ENCODE results near the gene ABR. TPM values are rescaled to one million over a fixed set of nuclear protein-coding genes. Genes with fewer than 3 reads are reported as not detected.
"Not testable (repeated sequence)": the region's sequence is repeated elsewhere in the genome, so short reads cannot be mapped to it uniquely, and the experiment has no call there.

The ABR gene
- total RNA-seq, 2 experiments from 2014 or later = 144 to 145 TPM

DNA sequence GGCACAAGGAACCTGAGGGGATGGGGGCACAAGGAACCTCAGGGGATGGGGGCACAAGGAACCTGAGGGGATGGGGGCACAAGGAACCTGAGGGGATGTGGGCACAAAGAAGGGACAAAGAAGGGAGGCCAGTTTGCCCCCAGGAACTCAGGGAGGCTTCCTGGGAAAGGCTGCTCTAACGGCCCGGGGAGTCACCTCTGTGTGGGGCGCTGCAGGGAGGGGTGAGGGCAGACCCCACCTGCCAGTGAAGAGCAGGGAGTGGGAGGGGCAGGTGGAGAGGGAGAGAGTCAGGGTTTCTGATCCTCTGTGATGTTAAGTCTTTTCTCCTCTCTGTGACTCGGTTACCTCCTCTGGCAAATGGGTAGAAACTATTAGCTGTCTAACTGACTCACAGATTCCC lies 125.1 kb downstream of the ABR start:
- no peak for DNase-seq
- Mint-ChIP-seq H3K27ac (no peak overlapping the region), H3K4me3 (no peak overlapping the region), H3K9me3 (no peaks in the 10 kb centered on the region), H3K27me3 (no peaks in the 10 kb centered on the region), H3K4me1 (no peaks in the 10 kb centered on the region), H3K36me3 (ENCODE audit: low read depth) (peaks cover 48% of the 10 kb centered on the region)
- ChIA-PET CTCF (interaction anchor here (1.3 kb wide), 1 partner anchor 9 kb away, joined by 3 read pairs; no protein-coding TSS in a partner anchor), POLR2A (no interaction called here)

GRCh38 chr17:1053661-1054360 lies 126.0 kb downstream of the ABR start:
- Mint-ChIP-seq H3K4me1 (no peaks in the 10 kb centered on the region), H3K4me3 (no peak overlapping the region), H3K27ac (no peak overlapping the region), H3K9me3 (no peaks in the 10 kb centered on the region), H3K36me3 (ENCODE audit: low read depth) (peaks cover 45% of the 10 kb centered on the region), H3K27me3 (no peaks in the 10 kb centered on the region)
- DNase-seq = no peak
- POLR2A ChIA-PET = no interaction called here
- CTCF ChIA-PET = no interaction called here

- no peak overlapping the region for H3K27ac Mint-ChIP-seq
- H3K4me1 Mint-ChIP-seq = no peaks in the 10 kb centered on the region
- H3K9me3 Mint-ChIP-seq = no peaks in the 10 kb centered on the region
- H3K4me3 Mint-ChIP-seq = no peak overlapping the region
- DNase-seq = no peak
- H3K36me3 Mint-ChIP-seq (ENCODE audit: low read depth) = peaks cover 30% of the 10 kb centered on the region
- ChIA-PET POLR2A (no interaction called here), CTCF (no interaction called here)
- no peaks in the 10 kb centered on the region for H3K27me3 Mint-ChIP-seq
Measured at GRCh38 chr17:1050996-1051925, 128.5 kb downstream of the ABR start.

DNA sequence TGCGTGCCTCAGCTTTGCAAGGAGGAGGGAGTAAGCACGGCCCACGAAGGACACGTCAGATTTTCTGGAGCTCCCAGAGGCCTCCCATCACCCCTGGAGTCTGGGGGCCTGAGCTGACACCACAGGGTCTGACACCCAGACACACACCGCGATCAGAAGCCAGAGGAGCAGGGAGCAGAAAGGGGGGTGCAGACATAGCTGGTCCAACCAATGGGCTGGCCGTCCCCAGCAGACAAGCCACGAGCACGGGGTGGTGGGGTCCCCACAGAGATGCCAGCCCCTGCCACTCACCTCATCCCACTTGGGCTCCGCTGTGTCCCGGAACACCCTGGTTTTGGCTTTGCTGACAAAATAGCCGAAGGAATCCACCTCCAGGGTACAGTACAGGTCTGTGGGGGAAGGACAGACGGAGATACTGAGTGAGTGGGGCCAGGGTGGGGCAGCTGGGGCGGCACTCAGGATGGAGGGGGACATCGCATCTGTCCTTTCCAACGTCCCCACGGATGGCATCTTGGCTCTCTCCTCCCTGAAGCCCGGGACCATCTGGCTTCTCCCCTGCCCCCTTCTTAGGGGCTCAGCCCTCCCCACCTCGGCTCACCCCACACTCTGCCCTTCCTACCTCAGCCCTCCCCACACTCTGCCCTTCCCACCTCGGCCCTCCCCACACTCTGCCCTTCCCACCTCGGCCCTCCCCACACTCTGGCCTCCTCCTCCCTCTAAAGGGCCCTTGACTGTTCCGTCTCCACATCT lies 129.4 kb downstream of the ABR start:
- POLR2A ChIA-PET = no interaction called here
- CTCF ChIA-PET = interaction anchor here (1.8 kb wide), 1 partner anchor 8 kb away, joined by 9 read pairs; no protein-coding TSS in a partner anchor
- DNase-seq = no peak
- no peak overlapping the region for H3K27ac Mint-ChIP-seq
- peaks cover 32% of the 10 kb centered on the region for H3K36me3 Mint-ChIP-seq (ENCODE audit: low read depth)
- H3K27me3 Mint-ChIP-seq = no peaks in the 10 kb centered on the region
- H3K4me3 Mint-ChIP-seq = no peak overlapping the region
- H3K9me3 Mint-ChIP-seq = no peaks in the 10 kb centered on the region
- no peaks in the 10 kb centered on the region for H3K4me1 Mint-ChIP-seq

DNA sequence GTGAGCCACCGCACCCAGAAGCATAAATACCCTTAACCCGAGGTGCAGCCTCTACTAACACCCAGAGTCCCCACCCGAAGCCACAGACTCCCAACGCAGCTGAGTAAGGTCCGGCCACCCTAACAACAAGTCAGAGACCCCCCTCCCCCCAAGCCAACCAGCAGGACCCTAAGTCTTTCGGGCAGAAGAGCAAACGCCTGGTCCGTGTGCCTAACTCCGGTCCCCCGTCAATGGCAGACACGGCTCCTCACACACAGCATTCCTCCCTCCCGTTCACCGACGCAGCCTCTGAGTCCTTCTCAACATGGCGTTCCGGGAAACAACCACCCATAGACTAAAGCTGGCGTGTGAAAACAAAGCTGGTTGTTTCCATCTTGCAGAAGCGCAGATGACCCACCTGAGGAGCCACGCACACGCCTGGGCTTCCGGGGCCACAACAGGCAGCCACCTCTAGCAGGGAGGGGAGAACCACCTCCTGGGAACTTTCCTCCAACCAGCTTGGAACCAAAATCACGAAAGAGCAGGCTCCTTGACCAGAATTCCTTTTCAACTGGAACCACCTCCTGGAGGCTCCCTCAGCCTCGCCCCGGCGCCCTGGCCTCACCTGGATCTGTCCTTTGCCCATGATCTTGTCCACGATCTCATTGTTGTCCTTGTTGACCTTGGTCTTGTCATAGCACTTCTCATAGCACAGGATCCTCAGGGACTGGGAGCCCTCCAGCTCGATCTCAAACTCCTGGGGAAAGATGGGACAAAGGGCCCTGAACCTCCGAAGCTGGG lies 130.1 kb downstream of the ABR start:
- H3K9me3 Mint-ChIP-seq = no peaks in the 10 kb centered on the region
- no peak overlapping the region for H3K27ac Mint-ChIP-seq
- CTCF ChIA-PET = interaction anchor here (1.8 kb wide), 1 partner anchor 9 kb away, joined by 9 read pairs; no protein-coding TSS in a partner anchor
- no peak overlapping the region for H3K4me3 Mint-ChIP-seq
- no peaks in the 10 kb centered on the region for H3K27me3 Mint-ChIP-seq
- H3K36me3 Mint-ChIP-seq (ENCODE audit: low read depth) = peaks cover 33% of the 10 kb centered on the region
- H3K4me1 Mint-ChIP-seq = no peaks in the 10 kb centered on the region
- no peak for DNase-seq
- POLR2A ChIA-PET = no interaction called here

- H3K27ac Mint-ChIP-seq, CTCF ChIA-PET: not testable (repeated sequence)
- peaks cover 30% of the 10 kb centered on the region for H3K36me3 Mint-ChIP-seq (ENCODE audit: low read depth)
Measured at GRCh38 chr17:1048516-1049115, 131.2 kb downstream of the ABR start.

GRCh38 chr17:1047879-1048470 lies 131.8 kb downstream of the ABR start:
- Mint-ChIP-seq H3K9me3 (no peaks in the 10 kb centered on the region), H3K36me3 (ENCODE audit: low read depth) (peaks cover 28% of the 10 kb centered on the region), H3K27ac (no peak overlapping the region), H3K27me3 (no peaks in the 10 kb centered on the region), H3K4me1 (no peaks in the 10 kb centered on the region), H3K4me3 (no peak overlapping the region)
- ChIA-PET POLR2A (no interaction called here), CTCF (interaction anchor here (0.8 kb wide), 1 partner anchor 8 kb away, joined by 4 read pairs; no protein-coding TSS in a partner anchor)
- DNase-seq = no peak

More at GRCh38 chr17:1048516-1049115, 131.2 kb downstream of the ABR start:
- H3K4me1 Mint-ChIP-seq, H3K27me3 Mint-ChIP-seq, H3K4me3 Mint-ChIP-seq, H3K9me3 Mint-ChIP-seq, DNase-seq, POLR2A ChIA-PET: not testable (repeated sequence)

DNA sequence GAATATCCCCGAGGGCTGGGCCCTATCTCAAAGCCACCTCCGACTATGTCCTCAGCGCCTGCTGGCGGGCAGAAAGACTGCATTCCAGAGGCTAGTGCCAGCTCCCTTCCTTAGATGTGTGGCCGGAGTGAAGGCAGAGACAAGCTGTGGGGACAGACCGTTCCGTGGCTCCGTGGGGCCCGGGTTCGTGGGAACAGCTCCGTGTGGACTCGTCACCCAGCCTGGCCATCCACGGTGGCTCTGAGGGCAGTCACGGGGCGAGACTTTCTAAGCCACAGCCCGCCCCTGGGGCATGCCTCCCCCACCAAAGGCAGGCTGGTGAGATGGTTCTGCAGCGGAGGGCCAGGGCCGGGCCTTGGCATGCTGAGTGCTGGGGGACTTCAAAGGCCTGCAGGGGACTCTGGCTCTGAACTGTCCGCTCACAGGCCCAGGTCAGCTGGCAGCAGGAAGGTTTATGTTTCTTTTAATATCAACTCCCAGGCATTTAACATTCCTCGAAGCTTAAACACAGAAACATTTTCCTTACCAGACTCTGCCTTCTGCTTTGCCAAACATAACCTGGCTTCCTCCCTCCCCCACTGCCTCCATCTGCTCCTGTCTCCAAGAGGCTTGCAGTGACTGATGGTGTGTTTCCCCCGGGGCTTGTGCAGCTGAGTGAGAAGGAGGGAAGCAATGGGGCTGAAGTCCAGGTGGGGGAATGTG lies 132.5 kb downstream of the ABR start:
- H3K4me3 Mint-ChIP-seq = no peak overlapping the region
- DNase-seq = no peak
- H3K27me3 Mint-ChIP-seq = no peaks in the 10 kb centered on the region
- ChIA-PET CTCF (interaction anchor here (0.8 kb wide), 1 partner anchor 9 kb away, joined by 4 read pairs; no protein-coding TSS in a partner anchor), POLR2A (no interaction called here)
- H3K4me1 Mint-ChIP-seq = no peaks in the 10 kb centered on the region
- H3K27ac Mint-ChIP-seq = no peak overlapping the region
- H3K9me3 Mint-ChIP-seq = peaks cover 5% of the 10 kb centered on the region
- peaks cover 35% of the 10 kb centered on the region for H3K36me3 Mint-ChIP-seq (ENCODE audit: low read depth)

DNA sequence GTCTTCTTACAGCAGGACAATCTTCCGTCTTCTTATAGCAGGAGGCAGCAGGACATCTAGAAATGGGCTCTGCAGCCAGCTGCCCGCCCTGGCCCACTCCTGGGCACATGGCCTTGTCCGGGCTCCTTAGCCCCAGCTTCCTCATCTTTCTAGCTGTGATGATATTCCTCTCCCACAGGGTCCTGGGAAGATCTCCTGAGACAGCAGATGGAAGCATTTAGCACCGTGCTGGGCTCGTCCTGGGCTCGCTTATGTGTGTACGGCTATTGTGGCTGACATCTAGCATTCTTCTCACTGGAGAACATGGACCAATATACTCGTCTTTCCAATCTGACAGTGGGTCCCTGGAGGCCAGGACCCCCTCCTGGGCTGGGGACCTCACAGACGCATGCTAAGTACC lies 134.3 kb downstream of the ABR start:
- H3K36me3 Mint-ChIP-seq (ENCODE audit: low read depth) = peaks cover 42% of the 10 kb centered on the region
- CTCF ChIA-PET = interaction anchor here (1.3 kb wide), 1 partner anchor 10 kb away, joined by 3 read pairs; no protein-coding TSS in a partner anchor

DNA sequence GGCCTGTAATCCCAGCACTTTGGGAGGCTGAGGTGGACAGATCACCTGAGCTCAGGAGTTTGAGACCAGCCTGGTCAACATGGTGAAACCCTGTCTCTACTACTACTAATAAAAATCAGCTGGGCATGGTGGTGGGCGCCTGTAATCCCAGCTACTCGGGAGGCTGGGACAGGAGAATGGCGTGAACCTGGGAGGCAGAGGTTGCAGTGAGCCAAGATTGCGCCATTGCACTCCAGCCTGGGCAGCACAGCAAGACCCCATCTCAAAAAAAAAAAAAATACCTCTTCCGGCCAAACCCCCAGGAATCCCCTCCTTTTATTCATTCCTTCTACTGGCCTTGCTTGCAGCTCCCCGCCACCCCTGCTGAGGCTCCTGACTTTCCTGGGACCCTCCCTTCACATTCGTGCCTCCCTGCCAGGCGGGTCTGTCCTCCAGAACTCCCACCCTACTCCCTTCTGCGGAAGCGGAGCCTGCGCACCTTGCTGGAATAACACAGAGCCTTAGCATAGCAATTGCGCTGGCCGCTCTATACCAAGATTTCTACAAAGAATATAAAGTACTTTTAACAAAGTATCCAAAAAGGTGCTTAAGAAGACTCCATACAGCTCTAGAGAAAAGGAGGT lies 135.3 kb downstream of the ABR start:
- H3K4me1 Mint-ChIP-seq, DNase-seq, CTCF ChIA-PET, H3K27me3 Mint-ChIP-seq, H3K4me3 Mint-ChIP-seq, POLR2A ChIA-PET, H3K27ac Mint-ChIP-seq, H3K9me3 Mint-ChIP-seq: not testable (repeated sequence)
- peaks cover 37% of the 10 kb centered on the region for H3K36me3 Mint-ChIP-seq (ENCODE audit: low read depth)

More for the DNA sequence above, 134.3 kb downstream of the ABR start:
- Mint-ChIP-seq H3K4me3 (no peak overlapping the region), H3K4me1 (no peaks in the 10 kb centered on the region), H3K27ac (no peak overlapping the region), H3K27me3 (no peaks in the 10 kb centered on the region), H3K9me3 (peaks cover 5% of the 10 kb centered on the region)
- no peak for DNase-seq
- POLR2A ChIA-PET = no interaction called here

- H3K4me3 Mint-ChIP-seq = no peak overlapping the region
- CTCF ChIA-PET = interaction anchor here (0.9 to 1.0 kb wide), 2 partner anchors 13 to 15 kb away, joined by 3 read pairs; no protein-coding TSS in a partner anchor
- no peaks in the 10 kb centered on the region for H3K27me3 Mint-ChIP-seq
- peaks cover 32% of the 10 kb centered on the region for H3K36me3 Mint-ChIP-seq (ENCODE audit: low read depth)
- H3K9me3 Mint-ChIP-seq = peaks cover 5% of the 10 kb centered on the region
- no peak for DNase-seq
- no peak overlapping the region for H3K27ac Mint-ChIP-seq
- no peaks in the 10 kb centered on the region for H3K4me1 Mint-ChIP-seq
- POLR2A ChIA-PET = no interaction called here
Measured at GRCh38 chr17:1043601-1044251, 136.1 kb downstream of the ABR start.

Data from activated CD4-positive, alpha-beta memory T cell treated with anti-CD3 and anti-CD28 coated beads, Interleukin-2, amount 10 ng/mL, durations not matched to agents 7 days and 5 days (primary cell).